IPS DF 6.9 (cell line): ENCODE measurements around the gene NOTCH2NLA.
A peak's percentile ranks its signal among the peaks of the same experiment; 100 is the strongest.
"Not testable (repeated sequence)": the region's sequence is repeated elsewhere in the genome, so short reads cannot be mapped to it uniquely, and the experiment has no call there.

Source experiments
- DNase-seq: peaks from one replicate; pipeline ENCODE4 v3.0.0-alpha.2; 2013; ENCODE audit warnings: low read depth, low spot score
- H3K27ac ChIP-seq: one replicate; pipeline ENCODE4 v1.5.1; 2013; ENCODE audit warnings: low read length, control low read depth
- H3K27me3 ChIP-seq: 2 replicates; pipeline ENCODE4 v1.6.1; 2013; ENCODE audit warnings: mild to moderate bottlenecking, low read length; ENCODE audit not compliant: control insufficient read depth, insufficient read depth
- H3K36me3 ChIP-seq: 2 replicates; pipeline ENCODE4 v1.6.1; 2013; ENCODE audit warnings: low read length; ENCODE audit not compliant: control insufficient read depth, insufficient read depth
- H3K4me1 ChIP-seq: 2 replicates; pipeline ENCODE4 v1.6.1; 2013; ENCODE audit warnings: low read length; ENCODE audit not compliant: control insufficient read depth, insufficient read depth
- H3K4me3 ChIP-seq: 2 replicates; pipeline ENCODE4 v1.5.1; 2013; ENCODE audit warnings: mild to moderate bottlenecking, low read length
- H3K9me3 ChIP-seq: 2 replicates; pipeline ENCODE4 v1.6.1; 2013; ENCODE audit warnings: low read length, inconsistent platforms; ENCODE audit not compliant: control insufficient read depth, insufficient read depth
- WGBS: extraction: QIAGEN DNeasy Blood & Tissue Kit; methylation state at CpG from one replicate; pipeline ENCODE4 v1.1.7; 2013; ENCODE audit warnings: mixed read lengths, missing lambda C conversion rate; ENCODE audit not compliant: insufficient read length, insufficient coverage; 5-methylcytosine and 5-hydroxymethylcytosine counted together

NOTCH2NLA gene

GRCh38 chr1:146260006-146260730 is 31.3 kb upstream of the NOTCH2NLA start:
- not testable (repeated sequence) for H3K27me3 ChIP-seq, H3K4me1 ChIP-seq, H3K9me3 ChIP-seq, H3K36me3 ChIP-seq, H3K27ac ChIP-seq, H3K4me3 ChIP-seq, DNase-seq
- no CpG with 5 or more reads among the region's 8 CpGs for whole genome bisulfite sequencing

DNA sequence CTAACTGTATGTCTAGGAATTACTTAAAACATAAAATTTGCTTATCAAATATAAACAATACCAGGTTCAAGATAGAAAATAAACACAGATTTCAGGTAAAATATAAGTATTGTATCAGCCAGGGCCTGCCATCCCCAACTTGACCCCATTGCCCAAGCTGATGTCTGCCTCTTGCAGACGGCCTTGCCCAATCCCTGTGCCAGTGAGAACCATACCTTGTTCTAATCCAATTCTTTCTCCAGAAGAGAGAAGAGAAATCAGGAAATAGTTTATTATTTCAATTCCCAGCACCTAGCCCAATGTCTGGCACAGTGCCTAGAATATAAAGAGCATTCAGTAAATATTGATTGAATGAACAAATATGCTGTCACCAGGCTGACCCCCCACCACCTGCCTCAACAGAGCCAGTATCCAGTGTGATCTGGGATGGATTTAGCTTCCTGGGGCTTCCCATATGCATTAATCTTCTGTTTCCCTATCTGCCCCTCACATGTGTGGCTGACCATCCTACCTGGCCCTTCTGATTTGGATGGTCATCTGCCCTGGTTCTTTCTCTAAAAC is 29.3 kb upstream of the NOTCH2NLA start:
- H3K4me3 ChIP-seq, H3K27ac ChIP-seq, H3K9me3 ChIP-seq, H3K36me3 ChIP-seq, H3K27me3 ChIP-seq, H3K4me1 ChIP-seq, DNase-seq: not testable (repeated sequence)
- no CpG with 5 or more reads among the region's 1 CpG for WGBS

DNA sequence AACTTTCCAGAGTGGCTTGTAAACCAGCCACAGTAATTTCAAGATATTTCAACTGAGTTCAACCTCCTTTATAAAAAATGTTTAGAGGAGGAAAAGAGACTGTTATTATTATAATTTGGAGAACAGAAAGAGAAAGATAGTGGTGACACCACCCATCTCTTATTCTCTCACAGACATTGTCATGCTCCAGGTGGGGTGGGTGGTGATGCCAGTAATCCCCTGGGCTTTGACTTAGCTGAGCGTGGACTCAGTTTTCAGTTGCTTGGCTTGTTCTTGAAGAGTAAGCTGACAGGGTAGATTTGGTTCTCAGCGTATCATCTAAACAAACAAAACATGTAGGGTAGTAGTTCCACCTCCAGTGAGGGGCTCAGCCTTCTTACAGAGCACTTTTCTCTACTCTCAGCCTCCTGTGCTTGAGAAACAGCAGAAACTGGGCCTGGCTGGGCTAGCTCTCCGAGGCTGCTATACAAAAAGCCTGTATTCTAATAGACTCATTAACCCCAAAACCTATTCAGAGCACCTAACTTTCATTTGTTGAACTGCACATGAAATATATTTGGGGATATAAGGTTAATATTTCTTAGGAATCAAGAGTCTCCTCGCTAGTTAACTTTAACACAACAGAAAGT is 25.9 kb upstream of the NOTCH2NLA start:
- H3K27me3 ChIP-seq, H3K4me3 ChIP-seq, H3K9me3 ChIP-seq, H3K4me1 ChIP-seq, DNase-seq, H3K27ac ChIP-seq, H3K36me3 ChIP-seq: not testable (repeated sequence)
- WGBS, result no CpG with 5 or more reads among the region's 4 CpGs

DNA sequence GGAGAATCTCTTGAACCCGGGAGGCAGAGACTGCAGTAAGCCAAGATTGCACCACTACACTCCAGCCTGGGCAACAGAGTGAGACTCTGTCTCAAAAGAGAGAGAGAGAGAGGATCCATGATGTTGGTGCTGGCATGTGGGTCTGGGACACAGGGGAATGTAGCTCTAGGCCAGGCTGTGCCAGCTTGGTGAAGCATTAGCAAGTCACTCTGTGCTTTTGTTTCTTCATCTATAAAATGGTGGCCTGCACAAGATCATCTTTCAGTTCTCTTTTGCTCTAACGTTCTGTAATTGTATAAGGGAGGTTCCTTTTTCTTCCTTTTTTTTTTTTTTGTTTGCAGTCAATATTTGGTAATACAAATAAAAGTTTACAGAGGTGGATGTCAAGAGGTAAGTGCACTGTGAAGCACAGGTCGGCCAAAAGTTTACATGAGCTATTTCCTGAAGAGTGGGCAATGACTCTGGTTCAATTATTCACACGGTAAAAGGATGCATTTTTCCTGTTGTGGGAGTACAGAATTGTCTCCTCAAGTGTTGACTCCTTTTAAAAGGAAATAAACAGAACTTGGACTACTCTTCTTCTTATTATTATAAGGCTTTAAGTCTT is 24.5 kb upstream of the NOTCH2NLA start:
- WGBS, result no CpG with 5 or more reads among the region's 4 CpGs
- not testable (repeated sequence) for H3K9me3 ChIP-seq, H3K36me3 ChIP-seq, H3K4me3 ChIP-seq, H3K27me3 ChIP-seq, H3K4me1 ChIP-seq, H3K27ac ChIP-seq, DNase-seq

DNA sequence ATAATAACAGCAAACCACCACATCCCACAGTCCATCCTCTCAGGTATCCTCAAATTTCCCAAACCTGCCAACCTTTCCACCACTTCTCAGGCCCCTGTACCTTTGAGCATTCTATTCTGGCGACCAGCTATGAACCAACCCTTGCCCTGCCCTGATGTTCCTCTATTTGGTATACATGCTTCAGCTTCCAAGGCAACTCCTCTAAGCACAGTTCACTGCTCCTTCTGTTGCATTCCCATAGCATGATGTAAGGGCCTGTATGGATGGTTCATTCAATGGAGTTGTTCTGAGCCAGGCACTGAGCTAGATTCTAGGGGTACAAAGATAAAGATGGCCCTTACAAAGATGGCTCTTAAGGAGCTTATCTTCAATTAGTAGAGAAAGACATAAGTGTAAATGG is 22.7 kb upstream of the NOTCH2NLA start:
- not testable (repeated sequence) for H3K4me3 ChIP-seq, H3K27ac ChIP-seq, H3K36me3 ChIP-seq, H3K4me1 ChIP-seq, DNase-seq, H3K27me3 ChIP-seq, H3K9me3 ChIP-seq
- WGBS, result no CpG with 5 or more reads among the region's 1 CpG

- H3K36me3 ChIP-seq, H3K4me1 ChIP-seq, H3K27ac ChIP-seq, DNase-seq, H3K27me3 ChIP-seq, H3K9me3 ChIP-seq, H3K4me3 ChIP-seq: not testable (repeated sequence)
- WGBS, result no CpG with 5 or more reads among the region's 4 CpGs
These were observed 19.8 kb upstream of the NOTCH2NLA start for GRCh38 chr1:146248643-146249042.

DNA sequence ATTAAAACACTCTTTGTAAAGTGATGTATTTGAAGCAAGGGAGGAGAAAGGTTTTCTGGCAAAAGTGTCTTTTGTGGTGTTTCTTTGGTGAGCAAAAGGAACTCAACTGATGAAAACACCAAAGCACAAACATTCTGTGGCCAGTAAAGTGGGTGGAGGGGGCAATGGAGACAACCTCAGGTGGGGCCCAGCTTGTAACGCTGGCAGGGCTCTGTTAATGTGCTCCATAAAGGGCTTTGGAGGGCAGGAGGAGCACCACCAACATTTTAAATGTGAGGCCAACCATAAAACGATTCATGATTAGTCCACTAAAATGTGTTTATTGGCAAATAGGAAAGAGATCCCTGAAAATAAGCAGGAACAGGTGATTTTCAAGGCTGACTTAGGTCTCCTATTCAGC is 7.8 kb upstream of the NOTCH2NLA start:
- DNase-seq, H3K4me3 ChIP-seq, H3K9me3 ChIP-seq, H3K4me1 ChIP-seq, H3K36me3 ChIP-seq, H3K27ac ChIP-seq, H3K27me3 ChIP-seq: not testable (repeated sequence)
- no CpG with 5 or more reads among the region's 2 CpGs for WGBS

DNA sequence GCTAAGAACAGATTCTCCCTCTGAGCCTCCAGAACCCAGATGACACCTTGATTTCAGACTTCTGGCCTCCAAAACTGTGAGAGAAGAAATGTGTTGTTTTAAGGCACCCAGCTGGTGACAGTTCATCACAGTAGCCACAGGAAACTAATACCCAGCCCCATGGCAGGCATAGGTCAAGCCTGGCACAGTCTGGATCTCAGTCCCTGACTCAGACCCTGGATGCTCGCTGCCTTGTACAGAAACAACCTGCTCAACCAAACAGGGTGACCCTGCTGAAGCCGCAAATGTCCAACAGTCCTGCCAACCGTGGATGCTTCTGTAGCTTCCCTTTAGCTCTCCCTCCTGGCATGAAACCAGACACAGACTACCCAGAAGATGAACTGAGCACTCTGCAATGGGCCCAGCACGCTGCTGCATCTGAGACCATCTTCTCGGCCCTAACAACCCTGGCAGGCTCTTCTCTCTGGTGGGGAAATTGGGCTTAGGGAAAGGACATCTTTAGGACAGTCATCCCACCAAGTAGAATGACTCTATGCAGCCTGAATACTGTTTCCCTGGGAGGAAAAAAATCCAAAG is 7.3 kb upstream of the NOTCH2NLA start:
- H3K4me1 ChIP-seq, H3K36me3 ChIP-seq, H3K9me3 ChIP-seq, H3K27me3 ChIP-seq, DNase-seq, H3K4me3 ChIP-seq, H3K27ac ChIP-seq: not testable (repeated sequence)
- no CpG with 5 or more reads among the region's 5 CpGs for WGBS

- not testable (repeated sequence) for DNase-seq, H3K4me1 ChIP-seq, H3K27ac ChIP-seq, H3K36me3 ChIP-seq, H3K9me3 ChIP-seq, H3K27me3 ChIP-seq
- WGBS, result no CpG with 5 or more reads among the region's 53 CpGs
- H3K4me3 ChIP-seq, result peak overlapping the region; percentile 35; the same call in 1 of the 2 replicates
These were observed 608 bp downstream of the NOTCH2NLA start for GRCh38 chr1:146228144-146228682.

DNA sequence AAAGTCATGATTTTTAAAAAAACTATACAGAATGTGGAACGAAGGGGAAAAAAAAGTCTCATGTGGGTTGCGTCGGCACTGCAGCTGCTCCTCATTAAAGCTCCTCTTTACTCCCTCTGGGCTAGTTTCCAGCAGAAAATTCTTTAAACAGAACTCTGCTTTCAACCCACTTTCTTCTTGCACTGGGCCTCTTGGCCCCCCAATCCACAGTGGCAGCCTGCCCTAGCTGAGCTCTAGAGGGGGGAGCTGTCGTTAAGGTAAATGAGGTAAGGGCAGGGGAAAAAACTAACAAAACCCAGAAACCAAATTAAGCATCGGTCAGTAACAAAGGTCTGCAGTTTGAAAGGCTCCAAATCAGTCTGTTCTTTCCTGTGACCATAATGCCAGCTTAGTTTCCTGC is 54.3 kb downstream of the NOTCH2NLA start:
- H3K27me3 ChIP-seq, H3K27ac ChIP-seq, H3K4me1 ChIP-seq, H3K9me3 ChIP-seq, H3K36me3 ChIP-seq, DNase-seq, H3K4me3 ChIP-seq: not testable (repeated sequence)
- WGBS, result no CpG with 5 or more reads among the region's 5 CpGs
